Natural killer cell treated with Interleukin-12 subunit alpha and Interleukin-12 subunit beta and Interleukin-15 and Interleukin-18, amount 100 ng/mL, for 72 hours (primary cell): ENCODE results near the gene CHRNA1. TPM values are rescaled to one million over a fixed set of nuclear protein-coding genes. Genes with fewer than 3 reads are reported as not detected.

Experiments used
- ATAC-seq, 2 donors: fragments of 150-1000 bp; cut with Tn5 transposase in 1 of 2; sonication (Bioruptor Pico), chemical (Tn5 transposase) in 1 of 2; 2 replicates each; pipeline ENCODE4 v1.10.0; 2021
- DNase-seq: peaks from one replicate; pipeline ENCODE4 v3.0.0; 2022; ENCODE audit warnings: low spot score
- H3K27ac Mint-ChIP-seq, 2 donors: 1 replicate in 1 of 2; 2 replicates in 1 of 2; pipeline ENCODE4 v1.8.0; 2022; ENCODE audit warnings: mixed read lengths in 2 of 2, mild to moderate bottlenecking in 1 of 2, moderate library complexity in 1 of 2
- H3K27me3 Mint-ChIP-seq, 2 donors: 1 replicate in 1 of 2; 2 replicates in 1 of 2; pipeline ENCODE4 v1.8.0; 2022; ENCODE audit warnings: mixed read lengths in 2 of 2
- H3K36me3 Mint-ChIP-seq: one replicate; pipeline ENCODE4 v1.8.0; 2022; ENCODE audit warnings: mixed read lengths
- H3K4me1 Mint-ChIP-seq, 2 donors: 1 replicate in 1 of 2; 2 replicates in 1 of 2; pipeline ENCODE4 v1.8.0; 2022; ENCODE audit warnings: low read depth in 2 of 2, mixed read lengths in 2 of 2, mild to moderate bottlenecking in 1 of 2
- H3K4me3 Mint-ChIP-seq: one replicate; pipeline ENCODE4 v1.8.0; 2022; ENCODE audit warnings: mixed read lengths
- H3K9me3 Mint-ChIP-seq: 2 replicates; pipeline ENCODE4 v1.8.0; 2022; ENCODE audit warnings: mixed read lengths
- total RNA-seq, 2 donors: library from RNA; stranded (reverse); gene quantifications; one replicate each; pipeline ENCODE4 v1.2.3, GENCODE V29; 2022

The CHRNA1 gene
- total RNA-seq, 2 donors from 2014 or later: not detected

GRCh38 chr2:174778085-174778981, 14.1 kb upstream of the CHRNA1 start:
- H3K27ac Mint-ChIP-seq: peak overlapping the region; percentile 42 to 73
- peaks cover 19 to 20% of the 10 kb centered on the region in 2 donors for H3K4me1 Mint-ChIP-seq
- H3K27me3 Mint-ChIP-seq: peaks cover 0 to 9% of the 10 kb centered on the region in 2 donors

GRCh38 chr2:174777347-174778084, 13.2 kb upstream of the CHRNA1 start:
- H3K27ac Mint-ChIP-seq: peak overlapping the region; percentile 25 to 29
- no peak for DNase-seq
- no peaks in the 10 kb centered on the region for H3K9me3 Mint-ChIP-seq
- no peak for ATAC-seq
- H3K27me3 Mint-ChIP-seq: peaks cover 0 to 9% of the 10 kb centered on the region in 2 donors
- peaks cover 19 to 20% of the 10 kb centered on the region in 2 donors for H3K4me1 Mint-ChIP-seq
- H3K4me3 Mint-ChIP-seq: no peak overlapping the region
- H3K36me3 Mint-ChIP-seq: no peaks in the 10 kb centered on the region

More at GRCh38 chr2:174778085-174778981, 14.1 kb upstream of the CHRNA1 start:
- no peaks in the 10 kb centered on the region for H3K9me3 Mint-ChIP-seq
- no peaks in the 10 kb centered on the region for H3K36me3 Mint-ChIP-seq
- peak overlapping the region; percentile 51 for H3K4me3 Mint-ChIP-seq
- peak; percentile 66 for DNase-seq
- peak; percentile 86 to 91 for ATAC-seq

GRCh38 chr2:174776675-174777074, 12.4 kb upstream of the CHRNA1 start:
- H3K4me3 Mint-ChIP-seq: no peak overlapping the region
- no peak overlapping the region for H3K27ac Mint-ChIP-seq
- no peaks in the 10 kb centered on the region for H3K36me3 Mint-ChIP-seq
- H3K4me1 Mint-ChIP-seq: peaks cover 19 to 20% of the 10 kb centered on the region in 2 donors
- ATAC-seq (no peak), DNase-seq (no peak)
- H3K27me3 Mint-ChIP-seq: peaks cover 0 to 9% of the 10 kb centered on the region in 2 donors
- no peaks in the 10 kb centered on the region for H3K9me3 Mint-ChIP-seq

- DNase-seq: no peak
- no peak for ATAC-seq
- no peaks in the 10 kb centered on the region for H3K9me3 Mint-ChIP-seq
- H3K36me3 Mint-ChIP-seq: no peaks in the 10 kb centered on the region
- H3K4me1 Mint-ChIP-seq: peaks cover 19 to 20% of the 10 kb centered on the region in 2 donors
- H3K4me3 Mint-ChIP-seq: no peak overlapping the region
- no peak overlapping the region for H3K27ac Mint-ChIP-seq
- H3K27me3 Mint-ChIP-seq: peaks cover 0 to 9% of the 10 kb centered on the region in 2 donors
These were observed 12.0 kb upstream of the CHRNA1 start for GRCh38 chr2:174776223-174776622.

GRCh38 chr2:174775571-174775980, 11.3 kb upstream of the CHRNA1 start:
- Mint-ChIP-seq H3K4me3 (no peak overlapping the region), H3K27me3 (peaks cover 0 to 9% of the 10 kb centered on the region in 2 donors), H3K36me3 (no peaks in the 10 kb centered on the region), H3K9me3 (no peaks in the 10 kb centered on the region), H3K27ac (no peak overlapping the region), H3K4me1 (peaks cover 19 to 20% of the 10 kb centered on the region in 2 donors)
- ATAC-seq (no peak), DNase-seq (no peak)

GRCh38 chr2:174774886-174775285, 10.6 kb upstream of the CHRNA1 start:
- H3K9me3 Mint-ChIP-seq: no peaks in the 10 kb centered on the region
- peaks cover 19 to 20% of the 10 kb centered on the region in 2 donors for H3K4me1 Mint-ChIP-seq
- ATAC-seq (no peak), DNase-seq (no peak)
- peaks cover 0 to 9% of the 10 kb centered on the region in 2 donors for H3K27me3 Mint-ChIP-seq
- no peak overlapping the region for H3K27ac Mint-ChIP-seq
- no peaks in the 10 kb centered on the region for H3K36me3 Mint-ChIP-seq
- no peak overlapping the region for H3K4me3 Mint-ChIP-seq

GRCh38 chr2:174773215-174773614, 8.9 kb upstream of the CHRNA1 start:
- H3K27me3 Mint-ChIP-seq: peaks cover 0 to 10% of the 10 kb centered on the region in 2 donors
- DNase-seq (no peak), ATAC-seq (no peak)
- peak overlapping the region in 1 of 2 donors; percentile 24 for H3K27ac Mint-ChIP-seq
- H3K4me1 Mint-ChIP-seq: peaks cover 7 to 8% of the 10 kb centered on the region in 2 donors
- H3K9me3 Mint-ChIP-seq: no peaks in the 10 kb centered on the region
- no peak overlapping the region for H3K4me3 Mint-ChIP-seq
- no peaks in the 10 kb centered on the region for H3K36me3 Mint-ChIP-seq

GRCh38 chr2:174772472-174772801, 8.2 kb upstream of the CHRNA1 start:
- DNase-seq: no peak
- ATAC-seq: no peak
- no peak overlapping the region for H3K4me3 Mint-ChIP-seq
- H3K4me1 Mint-ChIP-seq: peaks cover 2 to 3% of the 10 kb centered on the region in 2 donors
- peaks cover 2 to 9% of the 10 kb centered on the region in 2 donors for H3K27me3 Mint-ChIP-seq
- no peaks in the 10 kb centered on the region for H3K9me3 Mint-ChIP-seq
- no peaks in the 10 kb centered on the region for H3K36me3 Mint-ChIP-seq
- no peak overlapping the region for H3K27ac Mint-ChIP-seq

GRCh38 chr2:174771631-174772471, 7.6 kb upstream of the CHRNA1 start:
- H3K9me3 Mint-ChIP-seq: no peaks in the 10 kb centered on the region
- H3K27me3 Mint-ChIP-seq: peaks cover 8 to 10% of the 10 kb centered on the region in 2 donors
- DNase-seq (no peak), ATAC-seq (peak; percentile 66 to 71)
- no peaks in the 10 kb centered on the region for H3K4me1 Mint-ChIP-seq
- no peaks in the 10 kb centered on the region for H3K36me3 Mint-ChIP-seq
- H3K27ac Mint-ChIP-seq: no peak overlapping the region
- H3K4me3 Mint-ChIP-seq: no peak overlapping the region

- no peaks in the 10 kb centered on the region for H3K36me3 Mint-ChIP-seq
- H3K27me3 Mint-ChIP-seq: peaks cover 8 to 10% of the 10 kb centered on the region in 2 donors
- ATAC-seq (no peak), DNase-seq (no peak)
- H3K4me3 Mint-ChIP-seq: no peak overlapping the region
- H3K4me1 Mint-ChIP-seq: no peaks in the 10 kb centered on the region
- no peaks in the 10 kb centered on the region for H3K9me3 Mint-ChIP-seq
- H3K27ac Mint-ChIP-seq: no peak overlapping the region
These were observed 6.9 kb upstream of the CHRNA1 start for GRCh38 chr2:174771136-174771535.

- DNase-seq: no peak
- Mint-ChIP-seq H3K27ac (no peak overlapping the region), H3K27me3 (peaks cover 8% of the 10 kb centered on the region in 2 donors), H3K9me3 (no peaks in the 10 kb centered on the region), H3K36me3 (no peaks in the 10 kb centered on the region), H3K4me1 (no peaks in the 10 kb centered on the region), H3K4me3 (no peak overlapping the region)
- no peak for ATAC-seq
These were observed 4.3 kb upstream of the CHRNA1 start for GRCh38 chr2:174768557-174768956.

- no peak for ATAC-seq
- H3K4me1 Mint-ChIP-seq: no peaks in the 10 kb centered on the region
- peaks cover 8 to 13% of the 10 kb centered on the region in 2 donors for H3K27me3 Mint-ChIP-seq
- no peaks in the 10 kb centered on the region for H3K9me3 Mint-ChIP-seq
- no peak overlapping the region for H3K27ac Mint-ChIP-seq
- no peak overlapping the region for H3K4me3 Mint-ChIP-seq
- H3K36me3 Mint-ChIP-seq: no peaks in the 10 kb centered on the region
- no peak for DNase-seq
These were observed 2.0 kb upstream of the CHRNA1 start for GRCh38 chr2:174766271-174766670.

GRCh38 chr2:174765576-174765975, 1.3 kb upstream of the CHRNA1 start:
- no peak overlapping the region for H3K27ac Mint-ChIP-seq
- ATAC-seq (no peak), DNase-seq (no peak)
- peaks cover 8 to 13% of the 10 kb centered on the region in 2 donors for H3K27me3 Mint-ChIP-seq
- no peak overlapping the region for H3K4me3 Mint-ChIP-seq
- no peaks in the 10 kb centered on the region for H3K9me3 Mint-ChIP-seq
- H3K4me1 Mint-ChIP-seq: no peaks in the 10 kb centered on the region
- no peaks in the 10 kb centered on the region for H3K36me3 Mint-ChIP-seq
